Measurements from ENCODE around the gene LRRC18. TPM values are rescaled to one million over a fixed set of nuclear protein-coding genes. Genes with fewer than 3 reads are reported as not detected.

Gene LRRC18
- total and polyA plus RNA-seq, 8 donors, result 0.46 to 2.6 (median 0.72) TPM; not detected in 5

DNA sequence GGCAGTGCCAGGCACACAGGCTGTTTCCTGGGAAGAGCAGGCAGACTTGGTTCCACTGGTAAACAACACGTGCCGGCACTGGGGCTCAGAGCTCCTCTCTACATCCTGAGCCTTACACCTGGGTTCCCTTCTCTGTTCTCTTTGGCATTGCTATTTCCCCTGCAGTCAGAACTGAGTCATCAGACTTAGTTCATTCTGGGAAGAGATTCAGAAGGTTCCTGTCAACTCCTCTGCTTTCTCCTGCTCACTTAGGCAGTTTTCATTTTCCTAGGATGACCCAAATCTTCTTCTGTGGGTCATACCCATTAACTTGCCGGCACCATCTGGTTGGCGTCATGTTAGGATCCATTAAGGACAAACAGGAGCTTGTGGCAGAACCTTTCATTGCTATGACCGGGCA is 33.4 kb upstream of the LRRC18 start:
- H3K4me1 ChIP-seq, result no peaks in the 10 kb centered on the region
- H3K27ac ChIP-seq, result no peak overlapping the region
- H3K36me3 ChIP-seq, result no peaks in the 10 kb centered on the region
- DNase-seq, result no peak
- peaks cover 0 to 15% (median 0%) of the 10 kb centered on the region in 3 donors for H3K27me3 ChIP-seq
- no peak overlapping the region for H3K4me3 ChIP-seq
- WGBS, 5 donors, result 73 to 86% (median 81%) methylated on average over 5 of the region's 5 CpGs
- H3K9me3 ChIP-seq, result no peaks in the 10 kb centered on the region
- TF ChIP-seq POLR2AphosphoS5 (IDR thresholded peaks at IDR 0.05), result no peak
- TF ChIP-seq, protein P1, sequence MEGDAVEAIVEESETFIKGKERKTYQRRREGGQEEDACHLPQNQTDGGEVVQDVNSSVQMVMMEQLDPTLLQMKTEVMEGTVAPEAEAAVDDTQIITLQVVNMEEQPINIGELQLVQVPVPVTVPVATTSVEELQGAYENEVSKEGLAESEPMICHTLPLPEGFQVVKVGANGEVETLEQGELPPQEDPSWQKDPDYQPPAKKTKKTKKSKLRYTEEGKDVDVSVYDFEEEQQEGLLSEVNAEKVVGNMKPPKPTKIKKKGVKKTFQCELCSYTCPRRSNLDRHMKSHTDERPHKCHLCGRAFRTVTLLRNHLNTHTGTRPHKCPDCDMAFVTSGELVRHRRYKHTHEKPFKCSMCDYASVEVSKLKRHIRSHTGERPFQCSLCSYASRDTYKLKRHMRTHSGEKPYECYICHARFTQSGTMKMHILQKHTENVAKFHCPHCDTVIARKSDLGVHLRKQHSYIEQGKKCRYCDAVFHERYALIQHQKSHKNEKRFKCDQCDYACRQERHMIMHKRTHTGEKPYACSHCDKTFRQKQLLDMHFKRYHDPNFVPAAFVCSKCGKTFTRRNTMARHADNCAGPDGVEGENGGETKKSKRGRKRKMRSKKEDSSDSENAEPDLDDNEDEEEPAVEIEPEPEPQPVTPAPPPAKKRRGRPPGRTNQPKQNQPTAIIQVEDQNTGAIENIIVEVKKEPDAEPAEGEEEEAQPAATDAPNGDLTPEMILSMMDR (IDR thresholded peaks at IDR 0.05), result no peak
- no peak for TF ChIP-seq POLR2A (IDR thresholded peaks at IDR 0.05)
- TF ChIP-seq EP300 (IDR thresholded peaks at IDR 0.05), result no peak
- intact Hi-C loops (cut with DNase I; ENCODE audit: low total_unique reads), result no loop called here

DNA sequence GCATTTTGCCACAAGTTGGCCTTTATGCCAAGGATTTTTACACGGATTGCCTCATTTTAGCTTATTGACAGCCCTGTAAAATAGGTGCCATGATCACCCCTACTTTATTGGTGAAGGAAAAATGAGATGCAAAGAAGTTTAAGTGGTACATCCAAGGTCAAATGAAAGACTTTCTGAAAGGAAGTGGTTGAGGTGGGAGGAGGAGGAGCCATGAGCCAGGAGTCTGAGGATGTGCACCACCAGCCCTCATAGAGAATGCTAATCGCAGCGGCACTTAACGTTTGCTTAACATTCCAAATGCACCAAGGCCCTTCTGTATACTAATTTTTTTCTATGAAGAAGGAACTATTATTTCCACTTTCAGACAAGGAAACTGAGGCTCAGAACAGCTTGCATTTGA is 31.0 kb upstream of the LRRC18 start:
- no peak overlapping the region for H3K4me3 ChIP-seq
- TF ChIP-seq POLR2AphosphoS5 (IDR thresholded peaks at IDR 0.05) (no peak), POLR2A (IDR thresholded peaks at IDR 0.05) (no peak), EP300 (IDR thresholded peaks at IDR 0.05) (no peak)
- TF ChIP-seq, protein P1 (IDR thresholded peaks at IDR 0.05), result no peak
- H3K27ac ChIP-seq, result no peak overlapping the region
- no peaks in the 10 kb centered on the region for H3K4me1 ChIP-seq
- H3K27me3 ChIP-seq, result peaks cover 0 to 21% (median 0%) of the 10 kb centered on the region in 3 donors
- no peak for DNase-seq
- intact Hi-C loops (cut with DNase I; ENCODE audit: low total_unique reads), result no loop called here
- no peaks in the 10 kb centered on the region for H3K36me3 ChIP-seq
- H3K9me3 ChIP-seq, result no peaks in the 10 kb centered on the region
- 77 to 90% (median 84%) methylated on average over 4 of the region's 4 CpGs for WGBS, 5 donors

DNA sequence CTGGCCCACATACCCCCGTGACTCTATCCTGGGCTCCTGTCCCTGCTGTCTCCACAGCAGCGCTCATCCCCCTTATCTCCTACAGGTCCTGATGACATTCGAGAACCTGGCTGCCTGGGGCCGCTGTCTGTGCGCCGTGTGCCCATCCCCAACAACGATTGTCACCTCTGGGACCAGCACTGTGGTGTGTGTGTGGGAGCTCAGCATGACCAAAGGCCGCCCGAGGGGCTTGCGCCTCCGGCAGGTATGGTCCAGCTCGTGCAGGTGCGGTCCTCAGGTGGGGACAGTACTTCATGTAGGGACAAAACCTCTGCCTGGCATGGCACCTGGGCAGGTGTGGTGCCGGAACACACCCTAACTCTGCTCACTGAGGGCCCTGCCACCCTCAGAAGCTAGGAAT is 30.4 kb upstream of the LRRC18 start:
- Histone ChIP-seq H3K27ac (no peak overlapping the region), H3K36me3 (no peaks in the 10 kb centered on the region), H3K4me3 (no peak overlapping the region), H3K9me3 (no peaks in the 10 kb centered on the region), H3K4me1 (no peaks in the 10 kb centered on the region), H3K27me3 (peaks cover 0 to 21% (median 0%) of the 10 kb centered on the region in 3 donors)
- no peak for TF ChIP-seq POLR2A (IDR thresholded peaks at IDR 0.05)
- no peak for TF ChIP-seq EP300 (IDR thresholded peaks at IDR 0.05)
- TF ChIP-seq POLR2AphosphoS5 (IDR thresholded peaks at IDR 0.05), result no peak
- TF ChIP-seq, protein P1 (IDR thresholded peaks at IDR 0.05), result no peak
- 88 to 92% (median 91%) methylated on average over 14 of the region's 14 CpGs for WGBS, 5 donors
- intact Hi-C loops (cut with DNase I; ENCODE audit: low total_unique reads), result no loop called here
- no peak for DNase-seq

DNA sequence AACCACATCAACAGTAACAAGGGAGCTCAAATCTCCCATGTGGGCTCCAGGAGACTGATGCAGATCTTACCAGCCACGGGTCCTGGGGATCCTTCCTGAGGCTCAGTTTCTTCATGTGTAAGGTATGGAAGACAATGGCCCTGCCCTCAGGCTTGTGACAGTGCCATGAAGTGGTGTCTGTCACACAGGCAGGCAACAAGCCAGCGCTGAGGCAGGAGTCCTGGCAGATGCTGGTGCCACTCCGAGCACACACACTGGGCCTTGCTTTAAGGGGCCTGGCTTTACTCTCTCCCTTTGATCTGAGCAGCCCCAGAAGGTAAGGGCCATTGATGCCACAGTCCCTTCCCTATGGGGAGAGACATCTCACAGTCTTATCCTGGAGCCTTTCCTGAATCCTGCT is 28.4 kb upstream of the LRRC18 start:
- Histone ChIP-seq H3K27me3 (peaks cover 0 to 17% (median 0%) of the 10 kb centered on the region in 3 donors), H3K4me3 (no peak overlapping the region), H3K36me3 (no peaks in the 10 kb centered on the region), H3K9me3 (no peaks in the 10 kb centered on the region), H3K4me1 (no peaks in the 10 kb centered on the region), H3K27ac (no peak overlapping the region)
- intact Hi-C loops (cut with DNase I; ENCODE audit: low total_unique reads), result no loop called here
- 86 to 100% (median 89%) methylated on average over 3 of the region's 3 CpGs; no CpG with 5 or more reads in 1 of the 5 donors for WGBS, 5 donors
- TF ChIP-seq, protein P1 (IDR thresholded peaks at IDR 0.05), result no peak
- no peak for TF ChIP-seq EP300 (IDR thresholded peaks at IDR 0.05)
- TF ChIP-seq POLR2AphosphoS5 (IDR thresholded peaks at IDR 0.05), result no peak
- no peak for TF ChIP-seq POLR2A (IDR thresholded peaks at IDR 0.05)
- DNase-seq, result no peak
